ENCODE data around the gene STARD10. TPM values are rescaled to one million over a fixed set of nuclear protein-coding genes. Genes with fewer than 3 reads are reported as not detected.

Gene STARD10
- total RNA-seq, 2 experiments from 2014 or later: 4.0 to 4.5 TPM

DNA sequence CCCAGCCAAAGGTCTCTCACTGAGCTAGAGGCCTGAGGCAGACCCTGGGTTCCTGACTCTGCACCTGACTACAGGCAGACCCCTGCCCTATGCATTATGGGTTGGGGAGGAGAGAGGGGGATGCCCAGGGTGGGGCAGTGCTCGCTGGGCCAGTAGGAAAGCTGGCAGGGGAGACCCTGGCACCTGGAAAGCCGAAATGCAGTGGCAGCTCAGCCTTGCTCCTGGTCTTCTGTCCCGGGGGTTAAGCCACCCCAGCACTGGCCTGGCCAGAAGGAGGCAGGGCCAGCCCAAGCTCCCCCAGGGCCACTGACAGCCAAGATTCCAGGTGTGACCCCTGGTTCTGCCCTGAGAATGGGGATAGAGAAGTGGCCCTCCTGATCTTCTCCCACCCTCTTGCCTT, 47.0 kb downstream of the STARD10 start:
- ATAC-seq: no peak
- DNase-seq: no peak
- POLR2A ChIA-PET: interaction anchor here (0.6 kb wide), 1 partner anchor 22 kb away, joined by 3 read pairs; no protein-coding TSS in a partner anchor
- Mint-ChIP-seq H3K9me3 (ENCODE audit: insufficient read depth) (no peaks in the 10 kb centered on the region), H3K36me3 (ENCODE audit: low read depth) (peaks cover 8% of the 10 kb centered on the region), H3K4me3 (no peak overlapping the region), H3K27ac (no peak overlapping the region), H3K27me3 (ENCODE audit: low read depth) (no peaks in the 10 kb centered on the region), H3K4me1 (ENCODE audit: low read depth) (peaks cover 44% of the 10 kb centered on the region)
- CTCF ChIA-PET: interaction anchor here (1.2 to 1.5 kb wide), 3 partner anchors 21 to 432 kb away, joined by 3 to 6 read pairs (median 4); partner anchors contain the start of gene STARD10

DNA sequence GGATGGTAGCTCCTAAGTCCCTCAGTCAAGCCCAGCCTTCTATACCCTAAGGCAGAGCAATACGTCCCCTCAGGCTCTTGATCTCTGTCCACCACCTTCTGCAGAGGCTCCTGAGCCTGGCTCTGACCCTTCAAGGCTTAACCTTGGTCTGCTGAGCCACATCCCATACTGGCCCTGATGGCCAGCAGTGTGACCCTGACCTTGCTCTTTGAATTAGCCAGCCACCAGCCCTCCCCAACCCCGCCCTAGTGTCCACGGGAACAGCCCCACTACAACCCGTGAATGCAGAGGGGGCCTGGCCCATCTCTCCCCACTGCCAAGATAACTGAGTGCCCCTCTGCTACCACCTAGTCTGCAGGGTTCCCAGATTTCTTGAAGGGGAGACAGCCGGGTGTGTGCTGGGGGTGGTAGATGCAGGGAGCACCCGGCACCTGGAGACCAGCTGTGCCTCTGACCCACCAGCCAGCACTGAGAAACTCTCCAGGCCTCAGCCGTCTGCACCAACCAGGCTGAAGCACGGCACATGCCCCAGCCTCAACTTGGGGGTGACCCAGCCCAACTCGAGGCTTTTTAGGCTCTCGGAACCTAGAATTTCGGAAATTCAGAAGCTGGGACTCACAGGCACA, 47.8 kb downstream of the STARD10 start:
- Mint-ChIP-seq H3K9me3 (ENCODE audit: insufficient read depth) (no peaks in the 10 kb centered on the region), H3K27ac (no peak overlapping the region), H3K27me3 (ENCODE audit: low read depth) (no peaks in the 10 kb centered on the region), H3K4me1 (ENCODE audit: low read depth) (peaks cover 48% of the 10 kb centered on the region), H3K4me3 (no peak overlapping the region), H3K36me3 (ENCODE audit: low read depth) (peaks cover 8% of the 10 kb centered on the region)
- no peak for ATAC-seq
- POLR2A ChIA-PET: interaction anchor here (0.6 kb wide), 1 partner anchor 22 kb away, joined by 3 read pairs; no protein-coding TSS in a partner anchor
- DNase-seq: no peak
- CTCF ChIA-PET: interaction anchor here (1.2 to 1.5 kb wide), 3 partner anchors 20 to 432 kb away, joined by 3 to 6 read pairs (median 4); partner anchors contain the start of gene STARD10

- Mint-ChIP-seq H3K36me3 (ENCODE audit: low read depth) (peaks cover 8% of the 10 kb centered on the region), H3K4me3 (no peak overlapping the region), H3K9me3 (ENCODE audit: insufficient read depth) (no peaks in the 10 kb centered on the region), H3K27me3 (ENCODE audit: low read depth) (no peaks in the 10 kb centered on the region), H3K4me1 (ENCODE audit: low read depth) (peaks cover 48% of the 10 kb centered on the region), H3K27ac (no peak overlapping the region)
- ChIA-PET POLR2A (no interaction called here), CTCF (interaction anchor here (1.2 kb wide), 1 partner anchor 433 kb away, joined by 6 read pairs; no protein-coding TSS in a partner anchor)
- no peak for ATAC-seq
- DNase-seq: no peak
Observed at GRCh38 chr11:72745511-72745910, 48.3 kb downstream of the STARD10 start.

GRCh38 chr11:72744474-72744873, 49.4 kb downstream of the STARD10 start:
- peaks cover 53% of the 10 kb centered on the region for H3K4me1 Mint-ChIP-seq (ENCODE audit: low read depth)
- CTCF ChIA-PET: interaction anchor here (1.5 kb wide), 1 partner anchor 50 kb away, joined by 3 read pairs; the partner anchor contains the start of gene STARD10
- H3K36me3 Mint-ChIP-seq (ENCODE audit: low read depth): peaks cover 8% of the 10 kb centered on the region
- peak overlapping the region; percentile 14 for H3K27ac Mint-ChIP-seq
- no peak overlapping the region for H3K4me3 Mint-ChIP-seq
- DNase-seq (no peak), ATAC-seq (no peak)
- no peaks in the 10 kb centered on the region for H3K9me3 Mint-ChIP-seq (ENCODE audit: insufficient read depth)
- no peaks in the 10 kb centered on the region for H3K27me3 Mint-ChIP-seq (ENCODE audit: low read depth)
- POLR2A ChIA-PET: no interaction called here

DNA sequence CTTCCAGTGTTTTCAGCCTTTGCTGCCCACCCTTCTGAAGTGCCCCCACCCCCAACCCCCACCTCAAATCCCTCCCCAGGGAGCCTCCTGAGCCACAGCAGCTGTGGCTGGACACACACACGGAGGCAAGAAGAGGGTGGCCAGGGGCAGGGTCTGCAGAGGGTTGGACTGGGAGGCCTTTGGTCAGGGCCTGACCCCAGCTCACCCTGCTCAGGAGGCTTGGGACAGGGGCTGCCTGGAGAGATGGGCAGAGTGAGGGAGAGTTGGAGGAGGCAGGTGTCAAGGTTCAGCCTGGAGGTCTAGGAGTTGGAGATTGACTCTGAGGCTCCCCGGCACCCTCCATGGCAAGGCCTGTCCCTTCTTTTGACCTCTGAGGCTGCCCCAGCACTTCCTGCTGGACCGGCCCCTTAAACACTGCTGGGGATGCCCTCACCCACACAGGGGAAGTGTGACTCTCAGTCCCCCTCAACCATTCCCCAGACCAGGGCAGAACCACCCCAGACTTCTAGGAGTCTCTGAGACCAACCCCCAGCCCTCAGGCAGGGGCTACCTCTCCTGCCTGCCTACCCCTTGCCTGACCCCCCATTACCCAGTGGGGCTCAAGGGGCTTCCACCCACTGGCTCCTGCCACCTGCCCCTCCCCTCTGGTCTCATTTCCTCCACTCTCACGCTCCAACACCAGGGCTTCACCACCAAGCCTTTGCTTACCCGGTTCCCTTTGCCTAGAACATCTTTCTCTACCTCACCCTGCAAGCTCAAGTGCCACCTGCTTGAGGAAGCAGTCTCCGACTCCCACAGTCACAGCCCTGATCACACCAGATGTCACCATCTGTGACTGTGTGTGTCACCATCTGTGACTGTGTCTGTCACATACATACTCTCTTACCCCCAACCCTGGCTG, 50.3 kb downstream of the STARD10 start:
- ChIA-PET POLR2A (no interaction called here), CTCF (interaction anchor here (1.0 to 1.5 kb wide), 2 partner anchors 51 kb away, joined by 3 read pairs; partner anchors contain the start of gene STARD10)
- H3K4me1 Mint-ChIP-seq (ENCODE audit: low read depth): peaks cover 56% of the 10 kb centered on the region
- ATAC-seq (peak; percentile 23), DNase-seq (no peak)
- peaks cover 4% of the 10 kb centered on the region for H3K36me3 Mint-ChIP-seq (ENCODE audit: low read depth)
- H3K4me3 Mint-ChIP-seq: no peak overlapping the region
- no peaks in the 10 kb centered on the region for H3K9me3 Mint-ChIP-seq (ENCODE audit: insufficient read depth)
- peak overlapping the region; percentile 14 for H3K27ac Mint-ChIP-seq
- no peaks in the 10 kb centered on the region for H3K27me3 Mint-ChIP-seq (ENCODE audit: low read depth)

DNA sequence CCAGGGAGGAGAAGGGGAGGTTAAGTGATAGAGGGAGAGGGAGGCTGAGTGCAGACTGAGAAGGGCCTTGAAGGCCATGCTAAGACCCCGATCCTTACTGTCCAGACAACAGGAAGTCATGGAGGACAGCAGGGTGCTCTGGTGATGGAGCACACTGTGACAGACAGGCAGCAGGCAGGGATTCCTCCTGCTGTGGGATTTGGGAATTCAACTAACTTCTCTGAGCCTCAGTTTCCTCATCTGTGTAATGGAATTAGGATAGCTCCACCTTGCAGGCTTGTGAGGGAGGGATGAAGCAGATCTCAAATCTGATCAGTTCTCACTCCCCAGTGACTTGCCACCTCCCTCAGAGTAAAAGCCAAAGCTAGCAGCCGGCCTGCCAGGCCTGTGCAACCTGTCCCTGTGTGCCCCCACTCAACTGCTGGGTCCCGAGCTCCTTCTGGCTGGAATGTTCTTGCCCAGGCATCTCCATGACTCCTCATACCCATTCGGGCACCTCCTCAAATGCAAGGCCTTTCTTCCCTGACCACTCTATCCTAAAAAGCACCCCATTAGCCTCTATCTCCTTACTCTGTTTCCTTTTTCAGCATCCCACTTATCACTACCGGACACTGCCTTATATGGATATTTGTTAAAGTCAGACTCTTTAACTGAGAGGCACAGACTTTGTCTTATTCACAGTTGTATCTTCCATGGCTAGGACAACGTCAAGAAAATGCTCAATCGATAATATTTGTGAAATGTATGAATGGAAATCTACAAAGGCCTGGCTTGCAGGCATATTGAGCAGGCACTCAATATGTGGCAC, 51.1 kb downstream of the STARD10 start:
- H3K4me3 Mint-ChIP-seq: no peak overlapping the region
- H3K9me3 Mint-ChIP-seq (ENCODE audit: insufficient read depth): no peaks in the 10 kb centered on the region
- peaks cover 63% of the 10 kb centered on the region for H3K4me1 Mint-ChIP-seq (ENCODE audit: low read depth)
- H3K36me3 Mint-ChIP-seq (ENCODE audit: low read depth): no peaks in the 10 kb centered on the region
- no peak for DNase-seq
- ChIA-PET CTCF (interaction anchor here (1.0 kb wide), 1 partner anchor 51 kb away, joined by 3 read pairs; the partner anchor contains the start of gene STARD10), POLR2A (interaction anchor here (0.8 to 1.1 kb wide), 2 partner anchors 10 to 51 kb away, joined by 3 read pairs; partner anchors contain the start of gene STARD10)
- no peaks in the 10 kb centered on the region for H3K27me3 Mint-ChIP-seq (ENCODE audit: low read depth)
- peak overlapping the region; percentile 84 for H3K27ac Mint-ChIP-seq
- no peak for ATAC-seq

DNA sequence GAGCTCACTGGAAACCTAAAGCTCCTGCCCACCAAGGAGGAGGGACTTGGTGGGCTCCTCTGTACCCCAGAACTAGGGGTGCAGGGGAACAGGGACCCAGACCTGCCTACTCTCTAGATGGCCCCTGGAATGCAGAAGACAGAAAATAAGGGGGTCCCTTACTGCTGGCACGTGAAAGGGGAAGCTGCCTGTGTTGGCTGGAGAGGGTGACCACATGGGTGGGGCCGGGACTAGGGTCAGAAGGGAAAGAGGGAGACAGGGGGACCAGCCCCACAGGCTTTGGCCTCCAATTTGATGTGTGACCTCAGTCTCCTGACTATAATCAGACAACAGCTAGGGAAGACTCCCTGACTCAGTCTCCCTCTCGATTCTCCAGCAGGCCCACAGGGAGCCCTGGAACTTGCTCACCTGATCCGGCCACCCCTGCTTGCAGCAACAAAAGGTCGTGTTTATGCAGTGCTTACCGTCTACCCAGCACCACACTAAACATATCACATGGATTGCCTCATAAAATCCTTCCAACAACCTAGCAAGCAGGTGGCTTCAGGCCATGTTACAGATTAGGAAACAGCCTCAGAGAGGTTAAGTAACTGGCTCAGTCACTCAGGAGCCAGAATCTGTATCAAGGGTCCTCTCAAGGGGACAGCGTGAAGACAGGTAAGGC, 51.9 kb downstream of the STARD10 start:
- peak overlapping the region; percentile 84 for H3K27ac Mint-ChIP-seq
- H3K36me3 Mint-ChIP-seq (ENCODE audit: low read depth): peaks cover 3% of the 10 kb centered on the region

DNA sequence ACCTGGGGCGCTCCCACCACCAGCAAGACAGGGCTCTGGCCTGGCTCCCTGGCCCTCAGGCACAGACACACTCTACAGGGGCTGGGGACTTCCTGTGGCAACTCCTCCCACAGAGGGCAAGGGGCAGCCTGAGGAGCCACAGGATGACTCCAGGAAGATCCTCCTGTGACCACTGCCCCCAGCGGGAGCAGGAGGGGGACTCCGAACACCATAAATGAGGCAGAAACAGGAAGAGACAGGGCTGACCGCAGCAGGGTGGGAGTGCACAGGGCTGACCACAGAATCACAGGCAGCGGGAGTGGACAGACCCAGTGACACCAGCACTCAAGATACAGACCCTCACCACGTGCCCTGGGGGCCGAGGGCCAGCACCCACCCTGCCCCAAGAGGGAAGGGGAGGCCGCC, 52.4 kb downstream of the STARD10 start:
- Mint-ChIP-seq H3K9me3 (ENCODE audit: insufficient read depth) (no peaks in the 10 kb centered on the region), H3K4me1 (ENCODE audit: low read depth) (peaks cover 76% of the 10 kb centered on the region), H3K4me3 (no peak overlapping the region), H3K36me3 (ENCODE audit: low read depth) (peaks cover 7% of the 10 kb centered on the region), H3K27ac (peak overlapping the region; percentile 84), H3K27me3 (ENCODE audit: low read depth) (no peaks in the 10 kb centered on the region)
- CTCF ChIA-PET: interaction anchor here (1.3 to 2.3 kb wide), 4 partner anchors 16 to 57 kb away, joined by 3 to 8 read pairs (median 6); partner anchors contain the start of gene STARD10
- ATAC-seq: no peak
- no peak for DNase-seq
- POLR2A ChIA-PET: interaction anchor here (1.1 to 1.4 kb wide), 2 partner anchors 53 to 72 kb away, joined by 3 to 5 read pairs; partner anchors contain the start of gene STARD10

More for the DNA sequence above, 51.9 kb downstream of the STARD10 start:
- no peak for ATAC-seq
- Mint-ChIP-seq H3K4me1 (ENCODE audit: low read depth) (peaks cover 70% of the 10 kb centered on the region), H3K9me3 (ENCODE audit: insufficient read depth) (no peaks in the 10 kb centered on the region), H3K4me3 (no peak overlapping the region), H3K27me3 (ENCODE audit: low read depth) (no peaks in the 10 kb centered on the region)
- ChIA-PET POLR2A (interaction anchor here (0.8 to 1.1 kb wide), 2 partner anchors 11 to 52 kb away, joined by 3 read pairs; partner anchors contain the start of gene STARD10), CTCF (interaction anchor here (1.0 to 2.3 kb wide), 3 partner anchors 52 to 58 kb away, joined by 3 to 8 read pairs (median 3); partner anchors contain the start of gene STARD10)
- no peak for DNase-seq

GRCh38 chr11:72740562-72741428, 53.1 kb downstream of the STARD10 start:
- ATAC-seq (no peak), DNase-seq (no peak)
- Mint-ChIP-seq H3K4me3 (no peak overlapping the region), H3K36me3 (ENCODE audit: low read depth) (peaks cover 7% of the 10 kb centered on the region), H3K4me1 (ENCODE audit: low read depth) (peaks cover 80% of the 10 kb centered on the region), H3K27me3 (ENCODE audit: low read depth) (no peaks in the 10 kb centered on the region), H3K27ac (peak overlapping the region; percentile 84), H3K9me3 (ENCODE audit: insufficient read depth) (no peaks in the 10 kb centered on the region)
- ChIA-PET CTCF (interaction anchor here (1.1 to 2.3 kb wide), 6 partner anchors 10 to 403 kb away, joined by 3 to 8 read pairs (median 6); partner anchors contain the start of gene STARD10), POLR2A (interaction anchor here (1.4 kb wide), 1 partner anchor 73 kb away, joined by 5 read pairs; no protein-coding TSS in a partner anchor)

- POLR2A ChIA-PET: interaction anchor here (1.0 to 1.5 kb wide), 3 partner anchors 8 to 73 kb away, joined by 3 to 5 read pairs (median 4); no protein-coding TSS in a partner anchor
- Mint-ChIP-seq H3K4me1 (ENCODE audit: low read depth) (peaks cover 82% of the 10 kb centered on the region), H3K4me3 (no peak overlapping the region), H3K9me3 (ENCODE audit: insufficient read depth) (no peaks in the 10 kb centered on the region), H3K27me3 (ENCODE audit: low read depth) (no peaks in the 10 kb centered on the region), H3K36me3 (ENCODE audit: low read depth) (peaks cover 7% of the 10 kb centered on the region), H3K27ac (peak overlapping the region; percentile 60)
- ATAC-seq: no peak
- CTCF ChIA-PET: interaction anchor here (1.0 to 2.3 kb wide), 7 partner anchors 11 to 403 kb away, joined by 3 to 8 read pairs (median 5); partner anchors contain the start of gene STARD10
- no peak for DNase-seq
Observed at GRCh38 chr11:72740060-72740424, 53.8 kb downstream of the STARD10 start.

All from activated CD8-positive, alpha-beta T cell treated with anti-CD3 and anti-CD28 coated beads, Interleukin-2, amount 10 ng/mL, durations not matched to agents 7 days and 5 days (primary cell).